Measurements from ENCODE around the gene PWWP2B.
A peak's percentile ranks its signal among the peaks of the same experiment; 100 is the strongest.
"Not testable (repeated sequence)": the region's sequence is repeated elsewhere in the genome, so short reads cannot be mapped to it uniquely, and the experiment has no call there.

The PWWP2B gene

DNA sequence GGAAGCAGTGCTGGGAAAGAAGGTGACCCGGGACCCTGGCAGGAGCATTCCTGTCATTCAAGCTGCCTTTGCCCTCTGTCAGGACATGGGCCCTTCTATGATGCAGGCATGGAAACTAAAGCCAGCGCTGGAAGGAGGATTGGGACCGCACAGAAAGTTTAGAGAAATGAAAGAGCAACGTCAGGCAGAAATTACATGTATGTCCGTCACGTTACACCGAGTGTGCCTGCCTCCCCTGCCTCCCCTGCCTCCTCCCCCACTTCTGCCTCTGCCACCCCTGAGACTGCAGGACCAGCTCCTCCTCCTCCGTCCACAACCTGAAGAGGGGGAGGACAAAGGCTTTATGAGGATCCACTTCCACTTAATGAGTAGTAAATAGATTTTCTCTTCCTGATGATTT is 13.9 kb upstream of the PWWP2B start:
- H3K9me3 ChIP-seq (ENCODE audit: control insufficient read depth, low read length) = peaks cover 11% of the 10 kb centered on the region
- no peak overlapping the region for H3K9ac ChIP-seq (ENCODE audit: low read length)
- no peaks in the 10 kb centered on the region for H3K36me3 ChIP-seq (ENCODE audit: control insufficient read depth, insufficient read depth, low read length, severe bottlenecking)
- H3K4me1 ChIP-seq (ENCODE audit: control insufficient read depth, insufficient read depth, low read length) = peaks cover 2% of the 10 kb centered on the region
- no peak overlapping the region for H3K4me3 ChIP-seq (ENCODE audit: low read length)
- no peak for DNase-seq (ENCODE audit: low read depth)
- H3K27me3 ChIP-seq (replicated peaks; ENCODE audit: control insufficient read depth, insufficient read depth, low read length) = no peaks in the 10 kb centered on the region

DNA sequence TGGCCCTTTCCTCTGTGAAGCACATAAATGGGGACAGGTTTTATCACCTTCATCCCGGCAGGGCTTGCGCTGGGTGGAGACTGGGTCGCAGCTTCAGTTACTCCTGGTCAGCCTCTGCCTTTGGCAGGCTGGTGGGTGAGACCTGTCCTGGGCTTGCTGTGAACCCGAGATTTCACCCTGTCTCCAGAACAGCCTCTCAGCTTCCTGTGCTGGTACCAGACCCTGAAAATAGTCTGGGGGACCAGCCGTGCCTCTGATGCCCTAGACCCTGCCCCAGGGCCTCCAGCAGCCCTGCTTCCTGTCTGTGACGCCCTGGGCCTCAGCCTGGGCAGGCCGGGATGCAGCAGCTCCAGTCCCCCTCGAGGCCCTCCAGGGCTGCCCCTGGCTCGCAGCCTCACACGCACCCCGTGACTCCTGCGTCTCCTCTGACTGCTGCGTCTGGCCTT is 13.2 kb upstream of the PWWP2B start:
- no peak for DNase-seq (ENCODE audit: low read depth)
- Histone ChIP-seq H3K9ac (ENCODE audit: low read length) (no peak overlapping the region), H3K9me3 (ENCODE audit: control insufficient read depth, low read length) (peaks cover 11% of the 10 kb centered on the region), H3K27me3 (replicated peaks; ENCODE audit: control insufficient read depth, insufficient read depth, low read length) (no peaks in the 10 kb centered on the region), H3K4me3 (ENCODE audit: low read length) (no peak overlapping the region), H3K36me3 (ENCODE audit: control insufficient read depth, insufficient read depth, low read length, severe bottlenecking) (no peaks in the 10 kb centered on the region), H3K4me1 (ENCODE audit: control insufficient read depth, insufficient read depth, low read length) (peaks cover 2% of the 10 kb centered on the region)

DNA sequence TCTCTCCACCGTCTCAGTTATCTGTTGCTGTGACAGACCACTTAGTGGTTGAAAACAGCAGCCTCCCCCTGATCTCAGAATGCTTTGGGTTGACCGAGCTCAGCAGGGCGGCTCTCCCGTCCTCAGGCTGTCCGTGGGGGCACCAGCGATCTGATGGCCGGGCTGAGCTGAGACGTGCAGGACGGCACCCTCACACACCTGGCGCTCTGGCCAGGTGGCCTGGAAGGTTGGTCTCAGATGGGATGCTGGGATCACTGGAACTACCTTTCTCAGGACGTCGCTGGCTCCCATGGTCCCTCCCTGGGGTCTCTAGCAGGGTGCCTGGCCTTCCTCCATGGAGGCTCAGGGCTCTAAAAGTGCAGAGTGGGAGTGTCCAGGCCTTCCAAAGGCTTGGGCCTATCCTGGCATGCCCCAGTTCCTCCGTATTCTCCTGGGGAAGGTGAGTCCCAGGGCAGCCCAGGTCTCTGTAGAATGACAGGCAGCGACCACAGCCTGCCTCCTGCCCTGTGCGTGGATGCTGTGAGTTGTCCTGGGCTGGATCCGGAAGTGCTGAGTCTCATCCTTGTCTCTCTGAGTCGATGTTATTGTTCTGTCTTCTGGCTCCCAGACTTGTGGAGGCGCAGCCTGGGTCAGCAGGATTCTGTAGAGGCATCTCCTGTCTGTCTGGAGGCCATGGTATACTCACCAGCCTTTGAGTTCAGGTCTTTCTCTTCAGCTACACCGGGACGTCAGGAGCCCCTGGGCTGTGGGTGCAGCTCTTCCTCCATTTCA is 12.2 kb upstream of the PWWP2B start:
- H3K27me3 ChIP-seq (replicated peaks; ENCODE audit: control insufficient read depth, insufficient read depth, low read length) = no peaks in the 10 kb centered on the region
- no peak overlapping the region for H3K9ac ChIP-seq (ENCODE audit: low read length)
- H3K9me3 ChIP-seq (ENCODE audit: control insufficient read depth, low read length) = peaks cover 11% of the 10 kb centered on the region
- no peak overlapping the region for H3K4me3 ChIP-seq (ENCODE audit: low read length)
- H3K4me1 ChIP-seq (ENCODE audit: control insufficient read depth, insufficient read depth, low read length) = peaks cover 12% of the 10 kb centered on the region
- DNase-seq (ENCODE audit: low read depth) = no peak
- no peaks in the 10 kb centered on the region for H3K36me3 ChIP-seq (ENCODE audit: control insufficient read depth, insufficient read depth, low read length, severe bottlenecking)

DNA sequence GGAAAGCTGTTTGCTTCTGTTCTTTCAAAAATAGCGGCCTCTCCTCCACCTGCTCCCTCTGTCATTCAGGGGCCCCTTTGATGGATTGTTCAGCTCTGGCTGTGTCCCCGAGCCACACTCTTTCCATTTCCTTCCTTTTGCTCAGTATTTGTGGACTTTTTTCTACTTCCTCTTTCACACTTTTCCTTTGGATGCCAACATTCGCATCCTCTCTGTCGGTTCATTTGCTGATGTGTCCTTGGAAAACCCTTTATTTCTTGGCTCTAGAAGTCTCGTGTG is 11.7 kb upstream of the PWWP2B start:
- Histone ChIP-seq H3K27me3 (replicated peaks; ENCODE audit: control insufficient read depth, insufficient read depth, low read length) (no peaks in the 10 kb centered on the region), H3K4me1 (ENCODE audit: control insufficient read depth, insufficient read depth, low read length) (peaks cover 17% of the 10 kb centered on the region), H3K9me3 (ENCODE audit: control insufficient read depth, low read length) (peaks cover 11% of the 10 kb centered on the region), H3K4me3 (ENCODE audit: low read length) (no peak overlapping the region), H3K9ac (ENCODE audit: low read length) (no peak overlapping the region), H3K36me3 (ENCODE audit: control insufficient read depth, insufficient read depth, low read length, severe bottlenecking) (no peaks in the 10 kb centered on the region)
- no peak for DNase-seq (ENCODE audit: low read depth)

DNA sequence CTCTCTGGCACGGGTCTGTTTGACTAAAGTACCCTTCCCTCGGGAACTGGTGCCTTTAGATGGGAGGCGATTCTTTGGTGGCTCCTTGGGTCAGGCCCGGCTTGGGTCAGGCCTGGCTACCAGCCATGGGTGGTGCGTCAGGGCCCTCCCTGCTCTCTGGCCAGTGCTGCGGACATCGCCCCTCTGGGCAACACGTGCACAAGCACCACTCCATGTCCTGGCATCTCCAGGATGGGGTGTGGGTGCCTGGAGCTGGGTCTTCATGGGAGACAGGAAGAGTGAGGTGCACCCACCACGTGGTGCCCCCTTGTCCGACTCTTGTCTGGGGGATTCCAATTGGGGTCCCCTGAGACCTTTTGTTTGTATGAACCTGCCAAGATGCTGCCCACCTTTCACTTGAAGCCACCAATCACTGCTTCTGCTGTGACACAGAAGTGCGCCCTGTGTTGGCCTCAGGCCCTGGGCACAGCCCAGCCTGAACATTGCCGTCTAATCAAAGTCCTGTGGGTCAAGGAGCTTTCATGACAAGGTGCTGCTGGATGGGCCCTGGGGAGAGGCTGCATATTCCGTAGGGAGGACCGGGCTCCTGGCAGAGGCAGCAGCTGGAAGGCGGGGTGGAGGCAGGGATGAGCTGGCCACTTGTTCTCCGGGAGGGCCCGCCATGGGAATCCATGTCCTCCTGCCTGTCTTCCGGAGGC is 11.1 kb upstream of the PWWP2B start:
- no peak for DNase-seq (ENCODE audit: low read depth)
- H3K4me1 ChIP-seq (ENCODE audit: control insufficient read depth, insufficient read depth, low read length) = peaks cover 22% of the 10 kb centered on the region
- no peak overlapping the region for H3K4me3 ChIP-seq (ENCODE audit: low read length)
- H3K27me3 ChIP-seq (replicated peaks; ENCODE audit: control insufficient read depth, insufficient read depth, low read length) = no peaks in the 10 kb centered on the region
- H3K36me3 ChIP-seq (ENCODE audit: control insufficient read depth, insufficient read depth, low read length, severe bottlenecking) = no peaks in the 10 kb centered on the region
- peaks cover 11% of the 10 kb centered on the region for H3K9me3 ChIP-seq (ENCODE audit: control insufficient read depth, low read length)
- no peak overlapping the region for H3K9ac ChIP-seq (ENCODE audit: low read length)

DNA sequence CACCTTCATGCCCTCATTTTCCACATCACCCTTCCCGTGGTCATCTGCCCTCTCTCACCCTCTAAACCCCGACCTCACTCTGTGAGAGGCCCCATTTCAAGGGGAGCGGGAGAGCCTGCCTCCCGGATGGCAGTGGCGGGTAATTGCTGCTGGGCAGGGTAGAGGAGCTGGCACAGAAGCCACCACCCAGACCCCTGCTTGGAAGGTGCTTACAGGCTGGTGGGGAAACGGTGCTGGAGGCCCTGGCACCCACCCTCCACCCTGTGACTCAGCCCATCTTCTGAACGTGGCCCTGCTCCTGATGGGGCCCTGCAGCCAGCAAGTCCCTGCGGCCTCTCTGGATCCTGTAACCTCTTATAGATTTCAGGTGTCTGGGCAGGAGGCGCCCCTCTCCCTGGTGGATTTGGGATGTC is 10.6 kb upstream of the PWWP2B start:
- H3K9me3 ChIP-seq (ENCODE audit: control insufficient read depth, low read length) = peaks cover 8% of the 10 kb centered on the region
- DNase-seq (ENCODE audit: low read depth) = no peak

DNA sequence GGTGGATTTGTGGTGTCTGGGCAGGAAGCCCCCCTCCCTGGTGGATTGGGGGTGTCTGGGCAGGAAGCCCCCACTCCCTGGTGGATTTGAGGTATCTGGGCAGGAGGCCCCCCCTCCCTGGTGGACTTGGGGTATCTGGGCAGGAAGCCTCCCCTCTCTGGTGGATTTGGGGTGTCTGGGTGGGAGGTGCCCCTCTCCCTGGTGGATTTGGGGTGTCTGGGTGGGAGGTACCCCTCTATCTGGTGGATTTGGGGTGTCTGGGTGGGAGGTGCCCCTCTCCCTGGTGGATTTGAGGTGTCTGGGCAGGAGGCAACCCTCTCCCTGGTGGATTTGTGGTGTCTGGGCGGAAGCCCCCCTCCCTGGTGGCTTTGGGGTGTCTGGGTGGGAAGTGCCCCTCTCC is 10.1 kb upstream of the PWWP2B start:
- peaks cover 22% of the 10 kb centered on the region for H3K4me1 ChIP-seq (ENCODE audit: control insufficient read depth, insufficient read depth, low read length)
- not testable (repeated sequence) for H3K9me3 ChIP-seq (ENCODE audit: control insufficient read depth, low read length); H3K9ac ChIP-seq (ENCODE audit: low read length); DNase-seq (ENCODE audit: low read depth); H3K36me3 ChIP-seq (ENCODE audit: control insufficient read depth, insufficient read depth, low read length, severe bottlenecking); H3K4me3 ChIP-seq (ENCODE audit: low read length); H3K27me3 ChIP-seq (replicated peaks; ENCODE audit: control insufficient read depth, insufficient read depth, low read length)

More for the DNA sequence above, 10.6 kb upstream of the PWWP2B start:
- Histone ChIP-seq H3K4me3 (ENCODE audit: low read length) (no peak overlapping the region), H3K27me3 (replicated peaks; ENCODE audit: control insufficient read depth, insufficient read depth, low read length) (no peaks in the 10 kb centered on the region), H3K4me1 (ENCODE audit: control insufficient read depth, insufficient read depth, low read length) (peaks cover 22% of the 10 kb centered on the region), H3K36me3 (ENCODE audit: control insufficient read depth, insufficient read depth, low read length, severe bottlenecking) (no peaks in the 10 kb centered on the region), H3K9ac (ENCODE audit: low read length) (no peak overlapping the region)

DNA sequence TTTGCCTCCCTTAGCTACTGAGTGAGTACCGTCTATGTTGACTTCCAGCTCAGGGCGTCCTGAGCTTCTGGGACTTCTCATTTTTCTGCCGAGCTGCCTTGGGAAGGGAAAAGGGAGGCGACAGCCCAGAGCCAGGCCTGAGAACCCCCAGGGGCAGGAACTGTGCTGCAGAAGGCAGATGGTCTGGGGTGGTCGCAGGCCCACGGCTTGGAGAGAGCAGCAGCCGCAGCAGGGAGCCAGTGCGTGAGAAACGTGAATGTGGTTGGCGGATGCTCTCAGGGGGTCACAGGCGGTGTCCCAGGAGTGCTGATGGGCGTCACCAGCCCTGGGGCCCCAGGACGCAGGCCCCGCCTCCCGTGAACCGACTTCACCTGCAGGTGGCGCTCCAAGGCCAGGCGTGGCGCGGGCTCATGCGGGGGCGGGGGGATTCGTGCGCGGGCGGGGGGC is 9.2 kb upstream of the PWWP2B start:
- H3K4me3 ChIP-seq (ENCODE audit: low read length) = no peak overlapping the region
- H3K27me3 ChIP-seq (replicated peaks; ENCODE audit: control insufficient read depth, insufficient read depth, low read length) = no peaks in the 10 kb centered on the region
- no peaks in the 10 kb centered on the region for H3K9me3 ChIP-seq (ENCODE audit: control insufficient read depth, low read length)
- H3K4me1 ChIP-seq (ENCODE audit: control insufficient read depth, insufficient read depth, low read length) = peaks cover 22% of the 10 kb centered on the region
- H3K36me3 ChIP-seq (ENCODE audit: control insufficient read depth, insufficient read depth, low read length, severe bottlenecking) = no peaks in the 10 kb centered on the region
- DNase-seq (ENCODE audit: low read depth) = peak; percentile 83
- H3K9ac ChIP-seq (ENCODE audit: low read length) = peak overlapping the region; percentile 18

DNA sequence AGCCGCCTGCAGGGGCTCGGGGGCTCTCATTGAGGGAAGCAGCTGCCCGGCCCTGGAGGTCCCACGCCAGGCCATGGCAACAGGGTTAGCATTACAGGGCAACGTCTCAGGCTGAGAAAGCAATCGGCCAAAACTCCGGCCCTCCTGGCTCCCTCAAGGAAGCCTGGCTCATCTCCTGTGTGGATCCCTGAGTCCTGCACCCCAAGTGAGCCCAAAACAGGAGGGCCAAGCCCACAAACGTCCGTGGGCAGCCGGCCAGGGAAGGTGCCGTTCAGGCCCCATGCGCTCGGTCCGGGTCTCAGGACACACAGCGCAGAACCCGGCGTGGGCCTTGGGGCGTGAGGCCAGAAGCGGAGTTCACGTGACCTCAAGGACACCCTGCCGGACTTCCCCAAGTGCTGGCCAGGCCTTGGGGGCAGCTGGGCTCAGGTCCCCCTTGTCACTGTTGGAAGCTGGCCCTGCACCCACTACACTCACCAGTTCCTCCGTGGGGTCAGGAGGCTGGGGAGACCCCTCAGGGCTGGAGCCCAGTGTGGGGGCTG is 8.0 kb upstream of the PWWP2B start:
- Histone ChIP-seq H3K9ac (ENCODE audit: low read length) (peak overlapping the region; percentile 5), H3K9me3 (ENCODE audit: control insufficient read depth, low read length) (no peaks in the 10 kb centered on the region), H3K4me3 (ENCODE audit: low read length) (no peak overlapping the region), H3K4me1 (ENCODE audit: control insufficient read depth, insufficient read depth, low read length) (peaks cover 22% of the 10 kb centered on the region), H3K36me3 (ENCODE audit: control insufficient read depth, insufficient read depth, low read length, severe bottlenecking) (no peaks in the 10 kb centered on the region), H3K27me3 (replicated peaks; ENCODE audit: control insufficient read depth, insufficient read depth, low read length) (no peaks in the 10 kb centered on the region)
- no peak for DNase-seq (ENCODE audit: low read depth)

DNA sequence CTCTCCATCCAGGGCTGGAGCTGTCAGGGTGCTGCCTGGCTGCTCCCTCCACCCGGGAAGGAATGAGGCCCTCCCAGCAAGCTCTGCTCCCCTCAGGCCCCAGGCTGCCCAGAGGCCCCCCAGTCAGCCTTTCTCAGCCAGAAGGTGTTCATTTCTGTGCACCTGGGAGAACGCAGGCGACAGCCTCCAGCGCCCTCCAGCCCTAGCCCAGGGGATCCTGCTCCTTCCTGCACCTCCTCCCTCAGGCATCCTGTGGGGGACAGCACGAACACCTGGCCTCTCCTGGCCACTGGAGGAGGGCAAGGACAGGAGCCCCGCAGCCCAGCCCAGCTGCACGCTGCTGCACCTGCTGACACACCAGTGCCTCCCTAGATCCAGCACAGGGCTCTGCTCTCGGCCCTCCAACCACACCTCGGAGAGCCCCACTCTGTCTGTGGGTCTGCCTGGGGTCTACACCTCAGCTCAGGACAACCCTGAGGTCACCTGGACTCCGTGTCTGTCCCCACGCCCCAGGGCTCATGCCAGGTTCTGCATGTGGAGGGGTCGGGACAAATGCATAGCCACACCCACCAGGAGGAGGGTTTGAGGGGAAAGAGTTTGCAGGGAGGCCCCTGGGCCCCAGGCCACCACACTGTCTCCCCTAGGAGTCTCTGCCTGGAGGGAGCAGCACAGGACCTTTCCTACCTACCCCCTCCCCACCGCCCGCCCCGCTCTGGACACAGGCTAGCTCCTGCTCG is 7.4 kb upstream of the PWWP2B start:
- Histone ChIP-seq H3K27me3 (replicated peaks; ENCODE audit: control insufficient read depth, insufficient read depth, low read length) (no peaks in the 10 kb centered on the region), H3K4me1 (ENCODE audit: control insufficient read depth, insufficient read depth, low read length) (peaks cover 22% of the 10 kb centered on the region), H3K4me3 (ENCODE audit: low read length) (no peak overlapping the region), H3K9me3 (ENCODE audit: control insufficient read depth, low read length) (no peaks in the 10 kb centered on the region), H3K36me3 (ENCODE audit: control insufficient read depth, insufficient read depth, low read length, severe bottlenecking) (no peaks in the 10 kb centered on the region), H3K9ac (ENCODE audit: low read length) (peak overlapping the region; percentile 48)
- no peak for DNase-seq (ENCODE audit: low read depth)

All from adipocyte (in vitro differentiated cells).